GM21390 (cell line): ENCODE results near the gene POFUT1.

Source experiments
- ATAC-seq: cut with Tn5 transposase; IDR thresholded peaks from one replicate; pipeline ENCODE4 v1.9.1; 2021; ENCODE audit not compliant: unreplicated experiment

POFUT1 gene

DNA sequence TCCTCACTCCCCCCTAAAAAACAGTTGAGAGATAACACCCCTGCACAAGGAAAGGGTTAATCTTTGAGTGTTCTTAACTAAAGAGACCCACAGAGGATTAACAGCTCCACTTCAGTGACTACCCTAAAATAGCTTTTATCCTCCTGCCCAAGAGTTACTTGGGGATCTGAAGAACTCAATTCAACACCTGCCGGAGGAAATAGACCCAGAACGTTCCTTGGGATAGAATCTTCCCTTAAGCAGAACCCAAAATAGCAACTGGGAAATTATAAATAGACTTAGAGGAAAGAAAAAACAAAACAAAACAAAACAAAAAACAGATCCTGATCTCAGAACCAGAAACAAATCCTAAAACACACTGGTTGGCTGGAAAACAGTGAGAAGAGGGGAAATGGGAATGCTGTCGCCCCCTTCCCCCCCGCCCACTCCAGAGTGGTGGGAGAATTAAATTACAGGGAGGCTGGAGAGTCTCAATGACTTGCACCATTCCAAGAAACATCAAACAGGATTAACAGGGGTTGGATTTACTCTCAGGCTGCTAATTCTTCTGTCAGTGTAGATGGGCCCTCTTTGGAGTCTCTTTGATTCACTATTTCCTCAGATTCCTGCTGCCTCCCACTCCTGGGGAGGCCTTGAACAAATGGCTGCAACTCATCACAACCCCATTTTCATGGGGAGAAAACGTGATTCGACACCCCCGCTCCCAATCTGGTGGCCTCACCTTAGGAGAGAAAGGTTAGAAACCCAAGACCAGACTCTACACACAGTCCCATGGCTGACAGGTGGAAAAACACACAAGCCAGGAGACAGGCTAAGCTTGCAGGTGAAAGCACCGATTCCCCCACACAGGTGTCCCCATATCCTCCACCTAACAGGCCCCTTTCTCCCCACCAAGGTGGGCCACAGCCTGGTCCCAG lies 1.6 kb upstream of the POFUT1 start:
- no peak for ATAC-seq

DNA sequence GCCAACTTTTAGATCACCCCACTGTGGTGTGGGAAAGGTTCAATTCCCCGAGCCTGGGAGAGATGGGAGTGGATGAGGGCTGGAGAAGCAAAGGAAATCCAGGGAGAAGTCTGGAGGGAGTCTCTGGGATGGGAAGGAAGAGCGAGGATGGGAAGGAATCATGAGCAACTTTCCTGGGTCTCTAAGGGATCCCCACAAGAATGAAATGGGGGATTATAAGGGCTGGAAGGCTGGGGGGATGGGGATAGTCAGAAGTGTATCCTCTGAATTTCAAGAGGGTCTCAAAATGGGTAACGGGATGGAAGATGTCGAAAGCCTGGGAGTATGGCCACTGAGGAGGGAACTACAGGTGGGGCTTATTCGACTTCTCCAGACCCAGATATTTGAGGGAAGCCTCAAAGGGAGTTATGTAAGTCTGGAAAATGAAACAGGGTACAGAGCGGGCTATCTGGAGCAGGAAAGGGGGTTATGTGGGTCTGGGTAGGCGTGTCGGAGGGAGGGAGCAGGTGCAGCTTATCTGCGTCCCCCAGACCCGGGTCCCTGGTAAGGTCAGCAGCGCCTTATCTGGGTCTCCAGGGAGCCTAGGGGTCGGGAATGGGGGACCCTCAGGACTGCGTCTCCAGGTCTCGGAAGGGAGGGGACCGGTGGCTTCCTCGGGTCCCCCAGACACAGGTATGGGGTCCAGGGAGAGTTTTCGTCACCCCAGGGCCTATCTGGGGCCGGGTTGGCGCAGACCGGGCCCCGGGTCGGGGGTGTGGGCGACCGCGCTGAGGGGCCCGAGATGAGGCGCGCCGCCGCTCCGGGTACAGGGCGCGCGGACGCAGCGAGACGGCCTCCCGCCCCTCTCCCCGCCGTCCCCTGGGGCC lies 687 bp upstream of the POFUT1 start:
- ATAC-seq: peak; percentile 8

DNA sequence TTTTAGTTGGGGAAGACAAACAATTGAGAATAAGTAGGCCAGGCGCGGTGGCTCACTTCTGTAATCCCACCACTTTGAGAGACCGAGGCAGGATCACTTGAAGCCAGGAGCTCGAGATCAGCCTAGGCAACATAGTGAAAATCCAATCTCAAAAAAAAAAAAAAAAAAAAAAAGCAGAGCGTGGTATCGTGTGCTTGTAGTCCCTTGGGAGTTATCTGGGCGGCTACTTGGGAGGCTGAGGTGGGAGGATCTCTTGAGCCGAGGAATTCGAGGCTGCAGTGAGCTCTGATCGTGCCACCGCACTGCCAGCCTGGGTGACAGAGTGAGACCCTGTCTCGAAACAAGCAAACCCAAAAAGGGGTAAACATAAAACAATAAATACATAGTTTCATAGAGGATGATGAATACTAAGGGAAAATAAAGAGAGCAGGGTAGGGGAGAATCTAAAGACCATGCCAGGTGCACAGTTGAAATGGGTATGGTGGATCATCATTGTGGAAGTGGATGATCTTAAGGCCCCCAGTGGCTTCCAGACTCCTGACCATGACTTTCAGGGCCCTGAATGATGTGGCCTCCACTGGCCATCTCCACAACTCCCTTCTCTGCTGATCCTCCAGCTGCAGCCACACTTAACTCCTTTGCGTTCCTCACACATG lies 947 bp downstream of the POFUT1 start:
- ATAC-seq: no peak

DNA sequence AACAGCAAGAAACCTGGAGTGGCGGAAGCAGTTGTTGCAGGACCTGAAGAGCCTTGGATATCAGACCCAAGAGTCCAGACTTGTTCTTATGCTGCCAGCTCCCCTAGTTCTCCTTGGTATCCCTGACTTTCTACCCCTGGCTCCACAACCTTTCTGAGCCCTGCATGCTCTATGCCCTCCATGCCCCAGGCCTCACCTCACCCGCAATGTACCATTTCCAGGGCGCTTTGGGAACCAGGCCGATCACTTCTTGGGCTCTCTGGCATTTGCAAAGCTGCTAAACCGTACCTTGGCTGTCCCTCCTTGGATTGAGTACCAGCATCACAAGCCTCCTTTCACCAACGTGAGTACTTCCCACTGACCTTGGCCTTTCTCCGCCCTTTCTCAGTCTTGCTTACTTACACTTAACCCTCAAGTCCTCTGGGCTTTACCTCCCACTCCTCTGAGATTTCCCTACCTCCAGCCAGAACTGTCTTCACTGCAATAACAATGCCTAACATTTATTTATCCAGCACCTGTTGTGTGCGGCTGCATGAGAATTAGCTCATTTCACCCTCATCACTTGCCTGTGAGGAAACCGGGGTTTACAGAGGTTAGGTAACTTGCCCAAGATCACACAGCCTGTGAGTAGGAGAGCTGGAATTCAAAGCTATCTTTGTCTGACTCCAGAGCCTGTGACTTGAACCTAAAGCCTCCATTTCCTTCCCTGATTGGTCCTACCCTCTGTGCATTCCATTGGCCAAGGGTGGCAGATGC lies 2.3 kb downstream of the POFUT1 start:
- ATAC-seq: no peak

DNA sequence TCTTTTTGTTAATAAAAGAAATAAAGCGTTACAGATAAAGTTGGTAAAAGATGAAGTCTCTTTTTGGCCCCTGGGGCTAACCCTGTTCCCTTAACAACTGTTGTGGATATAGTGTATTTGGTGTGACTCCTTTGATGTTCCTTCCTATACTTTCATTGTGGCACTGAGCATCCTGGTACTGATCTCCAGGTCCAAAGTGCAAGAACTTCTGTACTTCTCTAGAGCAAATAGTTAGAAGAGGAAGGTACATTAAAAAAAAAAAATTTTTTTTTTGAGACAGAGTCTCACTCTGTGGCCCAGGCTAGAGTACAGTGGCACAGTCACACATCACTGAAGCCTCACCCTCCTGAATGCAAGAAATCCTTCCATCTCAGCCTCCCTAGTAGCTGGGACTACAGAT lies 6.2 kb downstream of the POFUT1 start:
- no peak for ATAC-seq

DNA sequence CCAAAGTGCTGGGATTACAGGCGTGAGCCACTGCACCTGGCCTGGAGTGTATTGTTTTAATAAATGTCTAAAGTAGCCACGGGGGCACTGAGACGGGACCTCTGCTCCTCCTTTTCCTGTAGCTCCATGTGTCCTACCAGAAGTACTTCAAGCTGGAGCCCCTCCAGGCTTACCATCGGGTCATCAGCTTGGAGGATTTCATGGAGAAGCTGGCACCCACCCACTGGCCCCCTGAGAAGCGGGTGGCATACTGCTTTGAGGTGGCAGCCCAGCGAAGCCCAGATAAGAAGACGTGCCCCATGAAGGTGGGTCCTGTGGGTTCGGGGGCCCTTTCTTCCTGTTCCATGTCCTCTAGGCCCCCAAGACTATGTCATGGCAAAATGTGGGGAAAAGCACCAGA lies 7.5 kb downstream of the POFUT1 start:
- ATAC-seq: no peak

DNA sequence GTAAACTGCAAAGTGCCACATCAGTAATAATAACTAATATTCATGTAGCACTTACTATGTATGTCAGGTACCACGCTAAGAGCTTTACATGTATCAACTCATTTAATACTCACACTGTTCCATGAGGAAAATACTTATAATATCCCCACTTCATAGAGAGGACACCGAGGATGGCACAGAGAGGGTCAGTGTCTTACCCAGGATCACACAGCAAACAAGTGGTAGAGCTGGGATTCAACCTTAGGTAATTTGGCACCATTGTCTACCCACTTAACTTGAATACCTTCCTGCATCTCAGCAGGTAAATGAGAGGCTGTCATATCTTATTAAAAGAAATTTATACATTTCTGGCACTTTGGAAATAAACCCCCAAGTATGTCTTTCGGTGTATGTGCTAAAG lies 8.0 kb downstream of the POFUT1 start:
- no peak for ATAC-seq

DNA sequence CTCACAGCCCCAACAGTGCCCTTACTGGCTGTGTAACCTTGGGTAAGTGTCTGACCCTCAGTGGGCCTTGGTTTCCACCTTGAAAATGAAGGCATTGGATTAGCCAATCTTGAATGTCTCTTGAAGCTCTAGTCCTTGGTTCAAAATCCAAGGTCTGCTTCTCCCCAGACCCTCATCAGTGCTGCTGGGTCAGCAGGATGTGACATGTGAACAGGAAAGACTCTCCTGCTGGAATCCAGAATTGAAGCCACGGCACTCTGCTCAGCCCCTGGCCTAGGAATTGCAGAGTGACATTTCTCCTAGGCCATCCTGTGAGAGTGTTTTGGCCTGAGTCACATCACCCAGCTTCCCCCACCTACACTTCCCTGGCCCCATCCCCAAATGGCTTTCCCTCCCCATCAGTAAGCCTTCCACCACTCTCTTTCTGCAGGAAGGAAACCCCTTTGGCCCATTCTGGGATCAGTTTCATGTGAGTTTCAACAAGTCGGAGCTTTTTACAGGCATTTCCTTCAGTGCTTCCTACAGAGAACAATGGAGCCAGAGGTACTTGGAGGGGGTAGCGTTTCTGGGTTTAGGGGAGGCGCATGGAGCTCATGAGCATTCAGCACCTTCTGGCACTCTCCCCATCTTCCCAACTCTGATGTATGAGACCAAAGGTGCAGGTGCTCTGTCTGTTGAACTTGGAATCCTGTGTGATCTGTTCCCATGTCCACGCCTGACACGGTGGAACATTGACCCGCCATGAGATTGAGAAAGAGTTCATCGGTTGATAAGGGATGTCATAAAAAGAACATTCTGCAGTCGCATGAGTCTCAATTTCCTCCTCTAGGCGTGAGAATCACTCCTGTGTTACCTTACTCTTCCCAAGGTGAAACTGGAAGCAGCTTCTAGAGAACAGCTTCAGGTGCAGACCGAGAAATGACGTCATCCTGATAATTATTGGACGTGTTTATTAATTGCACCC lies 8.8 kb downstream of the POFUT1 start:
- no peak for ATAC-seq

DNA sequence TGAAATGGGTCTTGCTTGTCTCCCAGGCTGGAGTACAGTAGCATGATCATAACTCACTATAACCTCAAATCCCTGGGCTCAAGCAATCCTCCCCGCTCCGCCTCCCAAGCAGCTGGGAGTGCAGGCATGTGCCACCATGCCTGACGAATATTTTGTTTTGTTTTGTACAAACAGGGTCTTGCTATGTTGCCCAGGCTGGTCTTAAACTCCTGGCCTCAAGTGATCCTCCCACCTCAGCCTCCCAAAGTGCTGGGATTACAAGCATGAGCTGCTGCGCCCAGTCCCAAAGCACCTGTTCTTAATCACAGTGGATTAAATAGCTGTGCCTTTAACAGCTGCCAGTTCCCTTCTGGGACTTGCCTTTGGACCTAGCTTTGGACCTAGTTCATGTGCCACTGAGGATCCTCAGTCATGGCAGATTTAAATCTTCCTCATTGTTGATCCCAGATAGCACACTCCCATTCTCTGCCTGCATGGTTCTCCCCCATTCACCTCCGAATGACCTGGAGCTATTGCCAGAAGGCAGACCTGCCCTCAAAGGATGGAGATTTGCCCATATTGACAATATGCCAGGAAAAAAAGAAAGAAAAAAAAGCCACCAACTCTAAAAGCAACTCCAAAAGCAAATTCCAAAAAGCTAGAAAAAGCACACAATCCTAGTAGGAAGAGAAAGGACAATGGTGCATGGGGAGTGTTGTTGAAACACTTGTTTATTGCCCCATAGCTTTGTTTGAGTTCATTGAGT lies 10.6 kb downstream of the POFUT1 start:
- ATAC-seq: no peak

DNA sequence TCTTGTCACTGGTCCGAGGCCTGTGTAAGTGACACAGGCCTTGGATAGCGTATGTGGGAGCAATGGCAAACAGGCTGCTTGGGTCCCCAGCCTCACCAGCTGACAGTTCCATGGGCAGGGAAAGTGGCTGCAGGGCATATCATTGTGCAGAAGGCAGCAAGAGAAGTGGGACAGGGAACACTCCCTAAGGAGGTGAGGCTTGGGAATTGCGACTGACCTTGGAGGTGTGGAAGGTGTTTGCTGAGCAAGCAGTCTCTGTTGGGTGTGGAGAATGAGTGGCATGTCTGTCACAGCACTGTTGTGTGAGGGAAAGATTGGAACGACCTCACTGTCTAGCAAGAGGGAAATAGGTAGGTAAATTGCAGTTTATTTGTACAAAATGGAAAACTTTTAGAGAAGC lies 16.8 kb downstream of the POFUT1 start:
- no peak for ATAC-seq

DNA sequence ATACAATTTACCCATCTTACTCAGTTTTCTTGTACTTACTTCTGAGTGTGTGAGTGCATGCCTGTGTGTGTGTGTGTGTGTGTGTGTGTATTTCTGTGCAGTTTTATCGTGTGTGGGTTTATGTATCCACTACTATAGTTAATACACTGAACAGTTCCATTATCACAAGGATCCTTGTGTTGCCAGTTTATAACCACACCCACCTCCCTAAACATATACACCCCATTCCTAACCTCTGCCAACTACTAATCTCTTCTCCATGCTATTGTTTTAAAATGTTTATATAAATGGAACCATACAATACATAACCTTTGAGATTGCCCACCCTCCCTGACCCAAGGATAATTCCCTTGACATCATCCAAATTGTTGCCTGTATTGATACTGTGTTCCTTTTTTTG lies 18.7 kb downstream of the POFUT1 start:
- ATAC-seq: no peak

DNA sequence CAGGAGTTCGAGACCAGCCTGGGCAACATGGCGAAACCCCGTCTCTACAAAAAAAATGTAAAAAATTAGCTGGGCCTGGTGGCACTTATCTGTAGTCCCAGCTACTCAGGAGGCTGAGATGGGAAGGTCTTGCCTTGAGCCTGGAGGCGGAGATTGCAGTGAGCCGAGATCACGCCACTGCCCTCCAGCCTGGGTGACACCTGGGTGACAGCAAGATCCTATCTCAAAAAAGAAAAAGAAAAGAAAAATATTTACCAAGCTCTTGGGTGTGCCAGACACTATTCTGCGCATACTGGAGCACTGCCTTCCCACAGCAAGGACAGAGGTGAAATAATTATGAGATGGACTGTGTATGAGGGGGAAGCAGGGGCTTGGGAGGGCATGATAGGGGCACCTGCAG lies 19.6 kb downstream of the POFUT1 start:
- ATAC-seq: no peak

DNA sequence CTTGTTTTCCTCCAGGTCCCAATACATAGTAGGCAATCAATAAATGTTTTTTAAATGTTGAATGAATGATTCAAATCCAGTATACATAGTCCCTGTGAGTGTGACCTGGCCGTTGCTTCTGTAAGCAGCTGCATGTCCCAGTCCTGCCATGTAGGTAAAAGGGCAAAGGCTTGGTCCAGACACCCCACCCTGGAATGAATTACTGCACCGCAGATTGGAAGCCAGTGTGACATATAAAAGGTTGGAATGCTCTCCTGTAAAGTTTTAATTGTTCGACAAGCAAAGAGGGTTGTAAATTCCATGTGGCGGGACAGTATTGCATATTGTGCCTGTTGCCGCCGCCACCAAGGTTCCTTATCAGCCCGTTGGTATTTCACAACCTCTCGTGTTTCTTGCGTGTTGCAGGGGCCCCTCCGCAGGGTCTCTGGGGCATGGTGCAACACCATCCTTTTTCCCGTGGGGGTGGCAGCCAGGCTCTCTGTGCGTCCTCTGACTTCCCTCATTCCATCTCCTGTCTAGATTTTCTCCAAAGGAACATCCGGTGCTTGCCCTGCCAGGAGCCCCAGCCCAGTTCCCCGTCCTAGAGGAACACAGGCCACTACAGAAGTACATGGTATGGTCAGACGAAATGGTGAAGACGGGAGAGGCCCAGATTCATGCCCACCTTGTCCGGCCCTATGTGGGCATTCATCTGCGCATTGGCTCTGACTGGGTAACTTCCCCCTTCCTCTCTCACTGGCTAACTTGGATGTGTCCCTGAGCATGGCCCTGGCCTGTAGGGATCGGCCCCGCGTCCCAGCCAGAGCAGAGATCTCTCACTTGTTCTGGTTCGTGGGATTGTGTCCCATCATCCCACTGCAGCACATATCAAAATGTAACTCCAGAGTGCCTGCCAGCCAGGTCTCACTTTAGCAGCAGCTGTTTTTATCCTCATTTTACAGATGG lies 20.3 kb downstream of the POFUT1 start:
- ATAC-seq: no peak

DNA sequence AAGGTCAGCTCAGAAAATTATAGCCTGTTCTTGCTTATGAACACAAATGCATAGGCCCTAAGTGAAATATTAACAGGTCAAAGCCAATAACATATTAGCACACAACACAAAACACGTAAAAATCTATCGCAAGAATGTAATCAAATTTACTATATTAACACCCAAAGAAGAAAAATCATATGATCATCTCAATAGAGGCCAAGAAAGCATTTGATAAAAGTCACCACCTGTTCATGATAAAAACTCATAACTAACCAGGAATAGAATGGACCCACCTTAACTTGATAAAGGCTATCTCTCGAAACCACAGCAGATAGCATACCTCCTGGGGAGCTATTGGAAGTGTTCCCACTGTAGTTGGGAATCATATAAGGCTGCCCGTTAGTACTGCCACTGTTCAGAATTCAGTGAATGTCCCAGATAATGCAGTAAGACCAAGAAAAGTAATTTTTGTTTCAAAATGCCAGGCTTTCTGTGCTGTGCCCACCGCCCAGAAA lies 21.6 kb downstream of the POFUT1 start:
- ATAC-seq: no peak

DNA sequence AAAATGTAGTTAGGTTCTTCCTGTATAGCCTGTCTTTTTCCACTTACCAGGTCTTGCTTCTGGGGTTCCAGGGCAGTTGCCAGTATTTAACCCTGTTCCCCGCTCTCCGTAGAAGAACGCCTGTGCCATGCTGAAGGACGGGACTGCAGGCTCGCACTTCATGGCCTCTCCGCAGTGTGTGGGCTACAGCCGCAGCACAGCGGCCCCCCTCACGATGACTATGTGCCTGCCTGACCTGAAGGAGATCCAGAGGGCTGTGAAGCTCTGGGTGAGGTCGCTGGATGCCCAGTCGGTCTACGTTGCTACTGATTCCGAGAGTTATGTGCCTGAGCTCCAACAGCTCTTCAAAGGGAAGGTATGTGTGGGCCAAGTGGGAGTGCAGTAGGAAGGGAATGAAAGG lies 23.0 kb downstream of the POFUT1 start:
- no peak for ATAC-seq

DNA sequence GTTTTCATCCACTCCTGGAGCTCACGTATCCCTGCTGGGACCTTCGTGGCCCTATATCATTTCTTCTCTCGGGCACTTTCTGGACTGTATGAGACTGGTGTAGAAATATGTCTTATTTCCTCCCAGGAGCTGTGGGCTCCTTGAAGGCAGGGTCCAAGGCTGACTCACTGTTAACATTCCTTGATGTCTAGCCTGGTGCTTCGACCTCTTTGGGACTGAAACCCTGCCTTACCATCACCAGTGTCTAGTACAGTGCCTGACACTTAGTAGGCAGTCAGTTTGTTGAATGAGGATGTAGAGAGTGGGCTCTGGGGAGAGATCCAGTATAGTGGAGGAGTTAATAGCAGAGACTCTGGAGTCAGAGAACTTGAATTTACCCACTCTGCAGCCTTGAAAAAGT lies 23.6 kb downstream of the POFUT1 start:
- ATAC-seq: no peak

DNA sequence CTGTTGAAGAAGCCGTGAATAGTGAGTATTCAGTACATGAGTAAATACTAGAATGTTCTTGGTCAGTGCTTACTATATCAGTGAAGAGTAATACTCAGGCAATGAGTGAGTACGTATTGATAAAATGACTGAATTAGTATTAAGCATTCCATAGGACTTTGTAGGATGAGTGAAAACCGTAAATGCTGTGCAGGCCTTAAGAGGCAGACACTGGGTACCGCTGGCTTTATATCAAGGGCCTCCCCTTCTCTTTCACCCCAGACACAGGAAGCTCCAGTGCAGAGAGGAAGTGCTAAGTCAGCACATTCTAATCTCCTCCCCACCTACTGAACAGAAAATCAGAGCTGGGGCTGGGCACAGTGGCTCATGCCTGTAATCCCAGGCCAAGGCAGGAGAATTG lies 24.2 kb downstream of the POFUT1 start:
- ATAC-seq: no peak
